ENCODE measurements around the gene SDHB.

DNA sequence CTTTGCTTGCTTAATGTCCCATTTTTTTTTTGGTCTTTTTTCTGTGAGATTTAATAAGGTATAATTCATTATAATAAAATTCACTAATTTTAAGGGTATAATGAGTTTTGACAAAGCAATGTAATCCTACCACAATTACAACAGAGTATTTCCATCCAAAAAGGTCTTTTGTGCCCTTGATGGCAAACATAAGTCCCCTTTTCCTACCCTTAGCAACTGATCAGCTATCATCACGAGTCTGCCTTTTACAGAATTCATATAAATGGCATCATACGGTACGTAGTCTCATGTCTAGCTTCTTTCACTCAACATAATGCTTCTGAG lies 7.5 kb downstream of the SDHB start:
- no peak for TF ChIP-seq EP300 (IDR thresholded peaks at IDR 0.05)
- TF ChIP-seq CTCF (IDR thresholded peaks at IDR 0.05) = no peak

Data from sigmoid colon (tissue), 4 donors.